Endodermal cell (in vitro differentiated cells): ENCODE results near the gene B4GALNT3. TPM values are rescaled to one million over a fixed set of nuclear protein-coding genes. Genes with fewer than 3 reads are reported as not detected.
"Not testable (repeated sequence)": the region's sequence is repeated elsewhere in the genome, so short reads cannot be mapped to it uniquely, and the experiment has no call there.

Experiments
- DNase-seq: peaks from one replicate; pipeline ENCODE4 v3.0.0-alpha.2; 2017
- H3K27ac ChIP-seq: 2 replicates; pipeline ENCODE4 v1.5.1; 2013; ENCODE audit warnings: mild to moderate bottlenecking, low read depth, low read length, moderate library complexity
- H3K27me3 ChIP-seq: 2 replicates; pipeline ENCODE4 v1.6.1; 2013; ENCODE audit warnings: mild to moderate bottlenecking, low read length, moderate library complexity; ENCODE audit not compliant: insufficient read depth, control insufficient read depth, poor library complexity, severe bottlenecking
- H3K36me3 ChIP-seq: 2 replicates; pipeline ENCODE4 v1.7.0; 2013; ENCODE audit warnings: mild to moderate bottlenecking, low read length, moderate library complexity; ENCODE audit not compliant: control insufficient read depth, insufficient read depth
- H3K4me1 ChIP-seq: one replicate; pipeline ENCODE4 v1.7.0; 2013; ENCODE audit warnings: low read length; ENCODE audit not compliant: control insufficient read depth, insufficient read depth
- H3K4me3 ChIP-seq: 2 replicates; pipeline ENCODE4 v1.5.1; 2013; ENCODE audit warnings: mild to moderate bottlenecking, low read length, moderate library complexity
- H3K9ac ChIP-seq: 2 replicates; pipeline ENCODE4 v1.6.1; 2013; ENCODE audit warnings: mild to moderate bottlenecking, low read length, moderate library complexity; ENCODE audit not compliant: poor library complexity, severe bottlenecking; ENCODE audit errors: extremely low read depth
- H3K9me3 ChIP-seq: 2 replicates; pipeline ENCODE4 v1.6.1; 2013; ENCODE audit warnings: mild to moderate bottlenecking, low read length, moderate library complexity; ENCODE audit not compliant: control insufficient read depth
- H3K27ac Mint-ChIP-seq: 2 replicates; pipeline ENCODE4 v1.8.0; 2020; ENCODE audit warnings: mixed read lengths
- H3K27me3 Mint-ChIP-seq: 2 replicates; pipeline ENCODE4 v1.8.0; 2021; ENCODE audit warnings: mild to moderate bottlenecking, mixed read lengths; ENCODE audit not compliant: insufficient read depth
- H3K36me3 Mint-ChIP-seq: 2 replicates; pipeline ENCODE4 v1.8.0; 2020; ENCODE audit warnings: low read depth, mixed read lengths
- H3K4me1 Mint-ChIP-seq: 2 replicates; pipeline ENCODE4 v1.8.0; 2020; ENCODE audit warnings: mixed read lengths
- H3K4me3 Mint-ChIP-seq: 2 replicates; pipeline ENCODE4 v1.8.0; 2020; ENCODE audit warnings: mild to moderate bottlenecking, moderate library complexity, mixed read lengths
- H3K9me3 Mint-ChIP-seq: 2 replicates; pipeline ENCODE4 v1.8.0; 2020; ENCODE audit warnings: mild to moderate bottlenecking, mixed read lengths
- CTCF ChIP-seq: fragments of 200-600 bp; sonication (generic); conservative IDR thresholded peaks from 2 replicates; pipeline ENCODE4 v1.5.0; 2021; ENCODE audit warnings: antibody characterized with exemption, mild to moderate bottlenecking
- WGBS, 2 experiments: methylation state at CpG; one replicate each; pipeline versions ENCODE4 v1.1.5 to v1.1.7; 2013; ENCODE audit warnings: missing lambda C conversion rate in 2 of 2, mixed read lengths in 1 of 2; ENCODE audit not compliant: insufficient coverage in 1 of 2, insufficient read length in 1 of 2; 5-methylcytosine and 5-hydroxymethylcytosine counted together
- total RNA-seq, 2 donors: library from RNA; stranded (reverse); fragmentation: NEBNext Ultra II Directional in 1 of 2; extraction: Animal tissue kit (Norgen Biotek cat#: 25700) in 1 of 2; gene quantifications; 2 replicates in 1 of 2; 3 replicates in 1 of 2; pipeline ENCODE4 v1.2.1, GENCODE V29; 2021

B4GALNT3 gene
- total RNA-seq, 2 donors from 2014 or later: 61.5 to 155 TPM

DNA sequence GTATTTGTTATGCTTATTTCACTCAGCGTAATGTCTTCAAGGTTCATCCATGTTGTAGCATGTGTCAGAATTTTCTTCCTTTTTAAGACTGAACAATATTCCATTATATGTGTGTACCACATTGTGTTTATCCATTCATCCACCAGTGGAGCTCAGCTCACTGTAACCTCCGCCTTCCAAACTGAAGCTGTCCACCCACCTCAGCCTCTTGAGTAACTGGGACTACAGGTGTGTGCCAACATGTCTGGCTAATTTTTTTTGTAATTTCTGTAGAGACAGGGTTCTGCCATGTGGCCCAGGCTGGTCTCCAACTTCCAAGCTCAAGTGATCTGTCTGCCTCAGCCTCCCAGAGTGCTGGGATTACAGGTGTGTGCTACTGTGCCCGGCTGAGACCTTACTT is 37.2 kb upstream of the B4GALNT3 start:
- Histone ChIP-seq H3K9ac (no peak overlapping the region), H3K27me3 (no peaks in the 10 kb centered on the region), H3K36me3 (peaks cover 35% of the 10 kb centered on the region), H3K4me1 (no peaks in the 10 kb centered on the region), H3K4me3 (no peak overlapping the region), H3K27ac (no peak overlapping the region), H3K9me3 (no peaks in the 10 kb centered on the region)
- no peak for DNase-seq
- Mint-ChIP-seq H3K27me3 (no peaks in the 10 kb centered on the region), H3K27ac (no peak overlapping the region), H3K4me1 (no peaks in the 10 kb centered on the region), H3K4me3 (no peak overlapping the region), H3K9me3 (no peaks in the 10 kb centered on the region), H3K36me3 (peaks cover 64% of the 10 kb centered on the region)
- no peak for TF ChIP-seq CTCF
- 92 to 100% methylated on average over 2 to 3 of the region's 3 CpGs for WGBS, 2 experiments

DNA sequence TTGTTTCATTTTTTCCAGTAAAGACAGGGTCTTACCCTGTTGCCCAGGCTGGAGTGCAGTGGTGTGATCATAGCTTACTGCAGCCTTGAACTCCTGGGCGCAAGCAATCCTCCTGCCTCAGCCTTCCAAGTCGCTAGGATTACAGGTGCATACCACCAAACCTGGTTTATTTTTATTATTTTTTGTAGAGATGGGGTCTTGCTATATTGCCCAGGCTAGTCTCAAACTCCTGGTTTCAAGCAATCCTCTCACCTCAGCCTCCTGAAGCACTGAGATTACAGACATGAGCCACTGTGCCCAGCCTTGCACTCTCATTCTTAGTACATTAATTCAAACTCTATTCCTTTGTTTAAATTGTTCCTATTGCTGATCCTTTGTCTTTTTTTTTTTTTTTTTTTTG is 24.0 kb upstream of the B4GALNT3 start:
- not testable (repeated sequence) for H3K4me3 ChIP-seq, H3K4me3 Mint-ChIP-seq, DNase-seq, H3K4me1 ChIP-seq, H3K9me3 ChIP-seq, H3K27ac Mint-ChIP-seq, H3K27me3 ChIP-seq, H3K9ac ChIP-seq, H3K9me3 Mint-ChIP-seq, H3K4me1 Mint-ChIP-seq, H3K27ac ChIP-seq, H3K27me3 Mint-ChIP-seq
- WGBS, 2 experiments: 89 to 100% methylated on average over 1 to 2 of the region's 2 CpGs
- H3K36me3 Mint-ChIP-seq: peaks cover 80% of the 10 kb centered on the region
- H3K36me3 ChIP-seq: peaks cover 78% of the 10 kb centered on the region

GRCh38 chr12:442235-442884 is 17.4 kb upstream of the B4GALNT3 start:
- Mint-ChIP-seq H3K4me3 (no peak overlapping the region), H3K36me3 (peaks cover 42% of the 10 kb centered on the region), H3K4me1 (no peaks in the 10 kb centered on the region), H3K9me3 (no peaks in the 10 kb centered on the region), H3K27ac (no peak overlapping the region), H3K27me3 (no peaks in the 10 kb centered on the region)
- H3K4me3 ChIP-seq: no peak overlapping the region
- no peaks in the 10 kb centered on the region for H3K9me3 ChIP-seq
- H3K27ac ChIP-seq: no peak overlapping the region
- no peak overlapping the region for H3K9ac ChIP-seq
- WGBS, 2 experiments: 59 to 66% methylated on average over 10 to 16 of the region's 16 CpGs
- H3K36me3 ChIP-seq: peaks cover 41% of the 10 kb centered on the region
- peak; percentile 94 for DNase-seq
- H3K27me3 ChIP-seq: no peaks in the 10 kb centered on the region
- peak; percentile 98 for TF ChIP-seq CTCF
- H3K4me1 ChIP-seq: no peaks in the 10 kb centered on the region

GRCh38 chr12:447141-447540 is 12.6 kb upstream of the B4GALNT3 start:
- peaks cover 6% of the 10 kb centered on the region for H3K4me1 ChIP-seq
- no peaks in the 10 kb centered on the region for H3K9me3 ChIP-seq
- peaks cover 8% of the 10 kb centered on the region for H3K9me3 Mint-ChIP-seq
- H3K27me3 Mint-ChIP-seq: no peaks in the 10 kb centered on the region
- H3K27ac Mint-ChIP-seq: no peak overlapping the region
- H3K9ac ChIP-seq: no peak overlapping the region
- no peak overlapping the region for H3K4me3 Mint-ChIP-seq
- peaks cover 4% of the 10 kb centered on the region for H3K36me3 Mint-ChIP-seq
- no peaks in the 10 kb centered on the region for H3K27me3 ChIP-seq
- WGBS, 2 experiments: 93% methylated on average over 1 of the region's 1 CpG; no CpG with 5 or more reads in 1 of the 2 experiments
- TF ChIP-seq CTCF: no peak
- H3K4me3 ChIP-seq: no peak overlapping the region
- no peak overlapping the region for H3K27ac ChIP-seq
- no peak for DNase-seq
- H3K4me1 Mint-ChIP-seq: peaks cover 17% of the 10 kb centered on the region
- H3K36me3 ChIP-seq: peaks cover 4% of the 10 kb centered on the region
